Rectal smooth muscle tissue (tissue), 1 donor: ENCODE results near the gene VWA5B1.
"Not testable (repeated sequence)": the region's sequence is repeated elsewhere in the genome, so short reads cannot be mapped to it uniquely, and the experiment has no call there.

ENCODE experiments used
- H3K27ac ChIP-seq: one replicate; pipeline ENCODE4 v1.7.0; 2013; ENCODE audit warnings: low read depth, low read length, inconsistent platforms
- H3K27me3 ChIP-seq: one replicate; pipeline ENCODE4 v1.7.0; 2013; ENCODE audit warnings: low read length; ENCODE audit not compliant: control insufficient read depth, insufficient read depth
- H3K36me3 ChIP-seq: one replicate; pipeline ENCODE4 v1.7.0; 2013; ENCODE audit warnings: low read length; ENCODE audit not compliant: control insufficient read depth, insufficient read depth
- H3K4me1 ChIP-seq: one replicate; pipeline ENCODE4 v1.7.0; 2013; ENCODE audit warnings: low read length; ENCODE audit not compliant: control insufficient read depth, insufficient read depth
- H3K4me3 ChIP-seq: one replicate; pipeline ENCODE4 v1.7.0; 2013; ENCODE audit warnings: low read length
- H3K9ac ChIP-seq: one replicate; pipeline ENCODE4 v1.7.0; 2013; ENCODE audit warnings: low read length

VWA5B1 gene

GRCh38 chr1:20266141-20266540 lies 24.5 kb upstream of the VWA5B1 start:
- no peak overlapping the region for H3K27ac ChIP-seq
- H3K4me3 ChIP-seq: no peak overlapping the region
- no peak overlapping the region for H3K9ac ChIP-seq
- H3K27me3 ChIP-seq: no peaks in the 10 kb centered on the region
- no peaks in the 10 kb centered on the region for H3K4me1 ChIP-seq
- H3K36me3 ChIP-seq: no peaks in the 10 kb centered on the region

DNA sequence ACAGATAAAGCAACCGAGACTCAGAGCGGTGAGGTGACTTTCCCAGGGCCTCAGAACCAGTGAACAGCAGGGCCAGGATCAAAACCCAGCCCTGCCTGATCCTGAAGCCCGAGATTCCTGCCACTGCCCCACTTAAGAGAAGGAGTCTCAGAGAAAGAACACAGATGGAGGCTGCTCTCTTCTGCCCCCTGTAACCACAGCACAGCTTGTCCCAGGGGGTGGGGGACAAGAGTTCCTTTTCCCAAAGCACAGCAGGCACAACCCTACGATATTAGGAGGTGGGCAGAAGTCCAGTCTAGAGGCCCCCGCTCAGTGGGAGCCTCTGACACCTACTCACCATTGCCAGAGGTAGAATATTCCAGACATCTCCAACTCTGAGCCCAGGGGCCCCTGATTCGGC lies 24.0 kb upstream of the VWA5B1 start:
- Histone ChIP-seq H3K27me3 (no peaks in the 10 kb centered on the region), H3K4me1 (no peaks in the 10 kb centered on the region), H3K27ac (no peak overlapping the region), H3K36me3 (no peaks in the 10 kb centered on the region), H3K4me3 (no peak overlapping the region), H3K9ac (no peak overlapping the region)

DNA sequence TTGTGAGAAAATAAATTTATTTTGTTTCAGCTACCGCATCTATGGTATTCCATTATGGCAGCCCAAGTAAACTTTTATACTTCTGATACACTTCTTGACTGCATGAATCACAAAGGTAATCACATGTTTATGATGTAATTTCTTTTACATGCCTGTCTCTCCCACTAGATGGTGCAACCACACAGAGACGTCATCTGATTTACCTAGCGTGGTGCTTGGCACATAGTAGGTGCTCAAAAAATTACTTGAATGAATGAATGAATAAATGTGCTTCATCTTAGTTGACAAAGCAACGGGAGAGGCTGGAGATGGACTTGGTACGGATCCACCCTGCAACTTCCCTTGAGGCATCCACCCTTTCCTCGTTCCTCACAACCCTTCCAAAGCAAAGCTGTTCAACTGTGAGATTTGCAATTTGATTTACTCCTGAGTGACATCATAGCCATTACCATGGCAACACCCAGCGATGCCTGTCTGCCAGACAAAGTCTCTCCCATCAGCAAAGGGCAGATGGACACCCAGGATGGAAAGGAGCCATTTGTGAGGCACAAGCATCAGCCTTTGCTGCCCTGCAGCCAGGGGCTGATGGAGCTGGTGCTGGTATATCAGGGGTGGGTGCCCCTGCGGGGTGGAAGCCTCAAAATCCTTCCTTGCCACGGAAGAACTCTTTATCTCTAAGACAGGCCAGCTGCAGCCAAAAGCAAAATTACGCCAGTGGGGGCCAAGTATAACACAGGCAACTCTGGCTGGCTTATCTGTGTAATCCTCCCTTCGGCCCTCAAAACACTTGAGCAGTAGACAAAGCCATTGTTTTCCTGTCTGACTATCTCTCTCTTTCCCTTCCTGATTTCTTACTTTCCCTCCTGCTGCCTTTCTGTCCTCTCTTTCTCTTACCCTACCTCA lies 18.9 kb upstream of the VWA5B1 start:
- no peaks in the 10 kb centered on the region for H3K27me3 ChIP-seq
- H3K27ac ChIP-seq: no peak overlapping the region
- H3K4me1 ChIP-seq: no peaks in the 10 kb centered on the region
- no peak overlapping the region for H3K9ac ChIP-seq
- no peaks in the 10 kb centered on the region for H3K36me3 ChIP-seq
- H3K4me3 ChIP-seq: no peak overlapping the region

GRCh38 chr1:20273716-20274115 lies 17.0 kb upstream of the VWA5B1 start:
- not testable (repeated sequence) for H3K4me1 ChIP-seq, H3K9ac ChIP-seq, H3K36me3 ChIP-seq, H3K27me3 ChIP-seq, H3K27ac ChIP-seq, H3K4me3 ChIP-seq

DNA sequence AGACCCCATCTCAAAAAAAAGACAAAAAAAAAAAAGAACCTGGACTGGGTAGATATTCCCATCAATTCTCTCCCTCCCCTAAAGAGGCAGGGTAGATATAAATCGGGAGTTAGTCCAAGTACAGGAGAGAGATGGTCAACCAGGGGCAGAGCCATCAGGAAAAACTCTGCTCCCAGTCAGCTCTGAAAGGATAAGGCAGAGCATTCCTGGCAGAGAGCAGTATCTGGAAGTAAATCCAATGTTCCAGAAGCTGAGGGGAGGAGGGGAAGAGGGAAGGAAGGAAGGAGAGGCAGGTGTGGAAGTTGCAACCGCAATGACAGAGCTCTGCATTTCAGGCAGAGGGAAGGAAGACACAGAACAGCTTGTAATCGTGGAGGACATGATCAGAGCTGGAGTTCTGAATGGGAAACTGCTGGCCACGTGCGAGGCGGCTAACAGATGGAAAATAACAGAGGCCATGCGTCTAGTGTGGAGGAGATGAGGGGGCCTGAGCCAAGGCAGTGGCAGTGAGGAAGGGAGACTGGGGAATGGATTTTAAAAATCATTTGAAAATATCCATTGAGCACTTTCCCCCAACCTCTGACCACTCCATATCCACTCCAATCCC lies 15.3 kb upstream of the VWA5B1 start:
- Histone ChIP-seq H3K27ac (no peak overlapping the region), H3K9ac (no peak overlapping the region)

GRCh38 chr1:20276485-20277159 lies 14.1 kb upstream of the VWA5B1 start:
- H3K27ac ChIP-seq: no peak overlapping the region
- no peaks in the 10 kb centered on the region for H3K4me1 ChIP-seq
- H3K9ac ChIP-seq: no peak overlapping the region
- no peaks in the 10 kb centered on the region for H3K27me3 ChIP-seq
- H3K4me3 ChIP-seq: no peak overlapping the region
- no peaks in the 10 kb centered on the region for H3K36me3 ChIP-seq

More for the DNA sequence above, 15.3 kb upstream of the VWA5B1 start:
- H3K4me1 ChIP-seq: no peaks in the 10 kb centered on the region
- no peaks in the 10 kb centered on the region for H3K36me3 ChIP-seq
- no peaks in the 10 kb centered on the region for H3K27me3 ChIP-seq
- no peak overlapping the region for H3K4me3 ChIP-seq

GRCh38 chr1:20278692-20279130 lies 12.0 kb upstream of the VWA5B1 start:
- no peak overlapping the region for H3K9ac ChIP-seq
- H3K27me3 ChIP-seq: no peaks in the 10 kb centered on the region
- H3K4me3 ChIP-seq: no peak overlapping the region
- no peaks in the 10 kb centered on the region for H3K4me1 ChIP-seq
- H3K36me3 ChIP-seq: no peaks in the 10 kb centered on the region
- no peak overlapping the region for H3K27ac ChIP-seq

GRCh38 chr1:20279509-20279908 lies 11.2 kb upstream of the VWA5B1 start:
- no peak overlapping the region for H3K4me3 ChIP-seq
- H3K36me3 ChIP-seq: no peaks in the 10 kb centered on the region
- no peaks in the 10 kb centered on the region for H3K27me3 ChIP-seq
- no peak overlapping the region for H3K9ac ChIP-seq
- no peaks in the 10 kb centered on the region for H3K4me1 ChIP-seq
- no peak overlapping the region for H3K27ac ChIP-seq

- Histone ChIP-seq H3K27ac (no peak overlapping the region), H3K9ac (no peak overlapping the region), H3K4me1 (no peaks in the 10 kb centered on the region), H3K27me3 (no peaks in the 10 kb centered on the region), H3K4me3 (no peak overlapping the region), H3K36me3 (no peaks in the 10 kb centered on the region)
Observed at GRCh38 chr1:20280341-20280740, 10.3 kb upstream of the VWA5B1 start.

GRCh38 chr1:20280906-20281305 lies 9.8 kb upstream of the VWA5B1 start:
- H3K27me3 ChIP-seq: no peaks in the 10 kb centered on the region
- no peaks in the 10 kb centered on the region for H3K4me1 ChIP-seq
- H3K27ac ChIP-seq: no peak overlapping the region
- no peak overlapping the region for H3K4me3 ChIP-seq
- H3K36me3 ChIP-seq: no peaks in the 10 kb centered on the region
- H3K9ac ChIP-seq: no peak overlapping the region

DNA sequence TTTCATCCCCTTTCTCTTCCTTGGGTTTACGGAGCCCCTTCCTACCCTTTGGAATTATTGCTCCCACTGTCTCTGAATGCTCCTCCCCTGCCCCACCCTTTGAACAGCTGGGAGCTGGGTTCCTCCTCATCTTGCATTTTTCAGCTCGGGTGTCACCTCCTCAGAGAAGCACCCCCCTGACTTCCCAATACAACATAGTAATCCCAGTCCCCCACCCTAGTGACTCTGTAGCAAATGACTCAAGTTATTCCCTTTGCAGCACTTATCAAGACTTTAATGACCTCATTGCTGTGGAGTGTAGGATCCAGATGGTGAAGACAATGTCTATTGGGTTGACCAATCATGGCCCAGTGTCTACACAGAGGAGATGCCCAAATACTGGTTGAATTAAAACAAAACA lies 8.9 kb upstream of the VWA5B1 start:
- no peaks in the 10 kb centered on the region for H3K36me3 ChIP-seq
- H3K27me3 ChIP-seq: no peaks in the 10 kb centered on the region
- no peak overlapping the region for H3K9ac ChIP-seq
- H3K27ac ChIP-seq: no peak overlapping the region
- H3K4me1 ChIP-seq: no peaks in the 10 kb centered on the region
- no peak overlapping the region for H3K4me3 ChIP-seq

DNA sequence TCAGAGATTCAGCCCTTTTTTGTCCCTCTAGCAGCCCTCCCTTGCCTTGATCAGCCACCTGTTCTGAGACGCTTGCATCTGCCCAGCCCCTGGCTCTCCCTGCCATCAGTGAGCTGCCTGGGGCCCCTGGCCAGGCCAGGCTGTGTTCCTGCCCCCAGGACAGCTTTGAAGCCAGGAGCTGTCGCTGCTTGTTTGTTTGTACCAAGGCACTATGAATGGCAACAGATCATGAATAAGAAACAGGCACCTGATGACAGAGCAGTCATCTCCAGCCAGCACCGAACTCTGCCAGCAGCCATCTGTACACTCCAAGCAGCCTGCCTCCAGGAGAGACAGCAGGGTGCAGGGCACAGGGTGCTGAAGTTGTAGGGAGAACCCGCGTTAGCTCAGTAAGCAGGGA lies 8.1 kb upstream of the VWA5B1 start:
- Histone ChIP-seq H3K27me3 (no peaks in the 10 kb centered on the region), H3K4me3 (no peak overlapping the region), H3K9ac (no peak overlapping the region), H3K27ac (no peak overlapping the region), H3K4me1 (no peaks in the 10 kb centered on the region), H3K36me3 (no peaks in the 10 kb centered on the region)
